PC-3 (cell line): ENCODE results near the gene GTPBP2. TPM values are rescaled to one million over a fixed set of nuclear protein-coding genes. Genes with fewer than 3 reads are reported as not detected.

ENCODE experiments used
- ATAC-seq: fragments of 200-7000 bp; cut with Tn5 transposase; 2 replicates; pipeline ENCODE4 v1.9.1; 2020; ENCODE audit warnings: mild to moderate bottlenecking, moderate library complexity
- BruUV-seq: library from RNA; stranded (reverse); fragments of 400-500 nt; replicated peaks from 2 replicates; lab custom pipeline; 2021; lab: Mats Ljungman, UMichigan
- CTCF ChIA-PET: fragments of 300-600 bp; sonication (Branson Sonifier 250); formaldehyde crosslinking; loops from one replicate; lab custom pipeline; 2022; ENCODE audit warnings: antibody characterized with exemption; lab: Charles Lee
- POLR2A ChIA-PET: fragments of 300-600 bp; sonication (Branson Sonifier 250); formaldehyde crosslinking; loops from one replicate; lab custom pipeline; 2022; ENCODE audit warnings: antibody characterized with exemption; ENCODE audit not compliant: unreplicated experiment; lab: Charles Lee
- DNase-seq: peaks from one replicate; pipeline ENCODE4 v3.0.0-alpha.2; 2015
- H2AFZ ChIP-seq: fragments of 300-600 bp; sonication (generic); 2 replicates; pipeline ENCODE4 v1.6.0; 2016; ENCODE audit warnings: antibody characterized with exemption, low read length
- H3F3A ChIP-seq: fragments of 300-600 bp; sonication (generic); one replicate; pipeline ENCODE4 v1.6.0; 2017; ENCODE audit warnings: antibody characterized with exemption, low read length, control low read depth, mild to moderate bottlenecking; ENCODE audit not compliant: unreplicated experiment
- H3K27ac ChIP-seq: fragments of 300-600 bp; sonication (generic); 2 replicates; pipeline ENCODE4 v1.5.1; 2016; ENCODE audit warnings: mild to moderate bottlenecking, low read length
- H3K27me3 ChIP-seq: fragments of 300-600 bp; sonication (generic); 2 replicates; pipeline ENCODE4 v1.6.1; 2016; ENCODE audit warnings: low read length, mixed read lengths
- H3K36me3 ChIP-seq: fragments of 300-600 bp; sonication (generic); 2 replicates; pipeline ENCODE4 v1.6.1; 2016; ENCODE audit warnings: low read depth, mixed run types, low read length, mixed read lengths
- H3K4me1 ChIP-seq: fragments of 300-600 bp; sonication (generic); 2 replicates; pipeline ENCODE4 v1.5.1; 2016; ENCODE audit warnings: low read length; ENCODE audit not compliant: insufficient read depth
- H3K4me2 ChIP-seq: fragments of 300-600 bp; sonication (generic); 2 replicates; pipeline ENCODE4 v1.6.0; 2016; ENCODE audit warnings: low read length
- H3K4me3 ChIP-seq: fragments of 300-600 bp; sonication (generic); 2 replicates; pipeline ENCODE4 v1.5.1; 2016; ENCODE audit warnings: mild to moderate bottlenecking, low read length, mixed read lengths
- H3K79me2 ChIP-seq: fragments of 300-600 bp; sonication (generic); 2 replicates; pipeline ENCODE4 v1.6.1; 2017; ENCODE audit warnings: low read length, mixed read lengths
- H3K9ac ChIP-seq: fragments of 300-600 bp; sonication (generic); 2 replicates; pipeline ENCODE4 v1.6.0; 2016; ENCODE audit warnings: mild to moderate bottlenecking, low read length
- H3K9me2 ChIP-seq: fragments of 300-600 bp; sonication (generic); replicated peaks from 2 replicates; pipeline ENCODE4 v1.6.1; 2016; ENCODE audit warnings: mixed run types, low read length, mixed read lengths
- H3K9me3 ChIP-seq: fragments of 300-600 bp; sonication (generic); 2 replicates; pipeline ENCODE4 v1.6.1; 2016; ENCODE audit warnings: low read length, mixed read lengths
- H4K20me1 ChIP-seq: fragments of 300-600 bp; sonication (generic); 2 replicates; pipeline ENCODE4 v1.6.1; 2016; ENCODE audit warnings: low read length, mixed read lengths
- EZH2 ChIP-seq: fragments of 300-600 bp; sonication (generic); IDR thresholded peaks from one replicate; pipeline ENCODE4 v1.6.1; 2017; ENCODE audit warnings: antibody characterized with exemption, mild to moderate bottlenecking, low read length; ENCODE audit not compliant: unreplicated experiment
- EZH2phosphoT487 ChIP-seq: fragments of 300-600 bp; sonication (generic); IDR thresholded peaks from 2 replicates; pipeline ENCODE4 v1.6.1; 2018; ENCODE audit warnings: mild to moderate bottlenecking, antibody characterized with exemption, low read length, borderline replicate concordance
- intact Hi-C: fragments of 100-400 bp; cut with micrococcal nuclease; formaldehyde crosslinking; loops from 2 replicates; pipeline ENCODE4 v1.9.0; 2023
- total RNA-seq: library from RNA; depleted of rRNA; stranded (reverse); fragments of >200 nt; gene quantifications from 2 replicates; pipeline ENCODE4 v1.2.3, GENCODE V29; 2014
- TF ChIP-seq, protein P1 (sequence below): fragments of 300-600 bp; sonication (generic); conservative IDR thresholded peaks from 2 replicates; pipeline ENCODE4 v1.5.1; 2017; ENCODE audit warnings: antibody characterized with exemption, low read depth, mild to moderate bottlenecking, low read length

Gene GTPBP2
- total RNA-seq, 1 experiment from 2014 or later: 38.1 TPM

DNA sequence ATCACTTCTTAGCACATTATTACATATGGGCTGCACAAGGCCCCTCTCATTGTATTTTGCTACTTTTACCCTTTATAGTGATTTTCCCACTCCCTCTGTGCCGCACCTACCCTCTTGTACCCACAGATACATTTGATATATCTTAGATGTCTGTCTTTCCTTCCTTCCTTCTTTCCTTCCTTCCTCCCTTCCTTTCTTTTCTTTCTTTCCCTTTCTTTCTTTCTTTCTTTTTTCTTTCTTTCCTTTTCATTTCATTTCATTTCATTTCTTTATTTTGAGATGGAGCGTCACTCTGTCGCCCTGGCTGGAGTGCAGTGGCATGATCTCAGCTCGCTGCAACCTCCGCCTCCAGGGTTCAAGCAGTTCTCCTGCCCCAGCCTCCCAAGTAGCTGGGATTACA, 40.9 kb downstream of the GTPBP2 start:
- Histone ChIP-seq H3K27ac (no peak overlapping the region), H4K20me1 (no peaks in the 10 kb centered on the region), H3K9me3 (no peaks in the 10 kb centered on the region), H3K79me2 (no peaks in the 10 kb centered on the region), H3K9me2 (no peaks in the 10 kb centered on the region), H3K4me2 (no peak overlapping the region), H2AFZ (no peak overlapping the region), H3K36me3 (peaks cover 28% of the 10 kb centered on the region), H3K27me3 (no peaks in the 10 kb centered on the region), H3K4me3 (no peak overlapping the region), H3K4me1 (no peaks in the 10 kb centered on the region), H3K9ac (no peak overlapping the region), H3F3A (no peaks in the 10 kb centered on the region)
- BruUV-seq: no TSS peak
- no peak for ATAC-seq
- no peak for DNase-seq
- ChIA-PET POLR2A (no interaction called here), CTCF (no interaction called here)
- intact Hi-C loops: no loop called here
- no peak for TF ChIP-seq EZH2phosphoT487
- no peak for TF ChIP-seq EZH2
- TF ChIP-seq, protein P1, sequence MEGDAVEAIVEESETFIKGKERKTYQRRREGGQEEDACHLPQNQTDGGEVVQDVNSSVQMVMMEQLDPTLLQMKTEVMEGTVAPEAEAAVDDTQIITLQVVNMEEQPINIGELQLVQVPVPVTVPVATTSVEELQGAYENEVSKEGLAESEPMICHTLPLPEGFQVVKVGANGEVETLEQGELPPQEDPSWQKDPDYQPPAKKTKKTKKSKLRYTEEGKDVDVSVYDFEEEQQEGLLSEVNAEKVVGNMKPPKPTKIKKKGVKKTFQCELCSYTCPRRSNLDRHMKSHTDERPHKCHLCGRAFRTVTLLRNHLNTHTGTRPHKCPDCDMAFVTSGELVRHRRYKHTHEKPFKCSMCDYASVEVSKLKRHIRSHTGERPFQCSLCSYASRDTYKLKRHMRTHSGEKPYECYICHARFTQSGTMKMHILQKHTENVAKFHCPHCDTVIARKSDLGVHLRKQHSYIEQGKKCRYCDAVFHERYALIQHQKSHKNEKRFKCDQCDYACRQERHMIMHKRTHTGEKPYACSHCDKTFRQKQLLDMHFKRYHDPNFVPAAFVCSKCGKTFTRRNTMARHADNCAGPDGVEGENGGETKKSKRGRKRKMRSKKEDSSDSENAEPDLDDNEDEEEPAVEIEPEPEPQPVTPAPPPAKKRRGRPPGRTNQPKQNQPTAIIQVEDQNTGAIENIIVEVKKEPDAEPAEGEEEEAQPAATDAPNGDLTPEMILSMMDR: no peak

DNA sequence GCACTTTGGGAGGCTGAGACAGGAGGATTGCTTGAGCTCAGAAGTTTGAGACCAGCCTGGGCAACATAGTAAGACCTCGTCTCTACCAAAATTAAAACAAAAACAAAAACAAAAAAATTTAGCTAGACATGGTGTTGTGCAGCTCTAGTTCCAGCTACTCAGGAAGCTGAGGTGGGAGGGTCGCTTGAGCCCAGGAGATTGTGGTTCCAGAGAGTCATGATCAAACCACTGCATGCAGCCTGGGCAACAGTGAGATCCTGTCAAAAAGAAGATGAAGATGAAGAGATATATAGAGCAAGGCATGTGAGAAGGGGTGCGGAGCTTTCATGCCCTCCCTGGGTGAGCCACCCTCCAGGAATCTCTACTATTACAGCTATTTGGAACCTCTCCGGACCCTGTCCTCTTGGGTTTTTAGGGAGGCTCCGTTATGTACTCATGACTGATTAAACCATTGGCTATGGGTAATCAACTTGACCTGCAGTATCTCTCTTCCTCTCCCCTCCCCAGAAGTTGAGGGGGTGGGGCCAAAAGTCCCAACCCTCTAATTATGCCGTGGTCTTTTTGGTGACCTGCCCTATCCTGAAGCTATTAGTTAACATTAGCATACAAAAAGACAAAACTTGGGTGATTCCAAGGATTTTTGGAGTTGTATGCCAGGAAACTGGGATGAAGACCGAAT, 44.0 kb downstream of the GTPBP2 start:
- H2AFZ ChIP-seq: no peak overlapping the region
- no peaks in the 10 kb centered on the region for H3K9me3 ChIP-seq
- H3K4me3 ChIP-seq: no peak overlapping the region
- H4K20me1 ChIP-seq: no peaks in the 10 kb centered on the region
- H3K27ac ChIP-seq: no peak overlapping the region
- peaks cover 7% of the 10 kb centered on the region; the same call in 1 of the 2 replicates for H3K79me2 ChIP-seq
- DNase-seq (no peak), ATAC-seq (no peak)
- intact Hi-C loops: no loop called here
- H3K36me3 ChIP-seq: peaks cover 20% of the 10 kb centered on the region; the same call in 1 of the 2 replicates
- no peak overlapping the region for H3K9ac ChIP-seq
- ChIA-PET POLR2A (interaction anchor here (0.6 kb wide), 1 partner anchor 17 kb away, joined by 14 read pairs; no protein-coding TSS in a partner anchor), CTCF (no interaction called here)
- TF ChIP-seq, protein P1: no peak
- TF ChIP-seq EZH2 (no peak), EZH2phosphoT487 (no peak)
- H3K9me2 ChIP-seq: no peaks in the 10 kb centered on the region
- BruUV-seq: no TSS peak
- no peaks in the 10 kb centered on the region for H3K27me3 ChIP-seq
- no peaks in the 10 kb centered on the region for H3F3A ChIP-seq
- no peak overlapping the region for H3K4me2 ChIP-seq
- no peaks in the 10 kb centered on the region for H3K4me1 ChIP-seq

DNA sequence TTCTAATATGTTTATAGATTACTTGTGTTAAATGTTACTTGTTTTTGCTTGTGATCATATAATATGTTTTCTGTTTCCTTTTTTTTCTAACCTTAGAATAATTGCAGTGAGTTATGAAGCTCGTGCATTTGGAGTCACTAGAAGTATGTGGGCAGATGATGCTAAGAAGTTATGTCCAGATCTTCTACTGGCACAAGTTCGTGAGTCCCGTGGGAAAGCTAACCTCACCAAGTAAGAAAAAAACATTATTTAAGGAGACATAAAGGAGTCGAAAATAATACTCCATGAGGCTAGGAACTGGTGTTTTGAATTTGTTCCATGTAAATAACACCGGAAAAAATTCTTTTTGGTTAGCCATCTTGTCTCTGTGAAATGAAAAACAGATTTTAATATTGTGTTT, 46.2 kb downstream of the GTPBP2 start:
- no peaks in the 10 kb centered on the region for H3F3A ChIP-seq
- no TSS peak for BruUV-seq
- no peak overlapping the region for H3K4me3 ChIP-seq
- H3K36me3 ChIP-seq: peaks cover 20% of the 10 kb centered on the region; the same call in 1 of the 2 replicates
- H2AFZ ChIP-seq: no peak overlapping the region
- no peak for TF ChIP-seq EZH2phosphoT487
- TF ChIP-seq EZH2: no peak
- ChIA-PET POLR2A (no interaction called here), CTCF (no interaction called here)
- no peak overlapping the region for H3K9ac ChIP-seq
- ATAC-seq (no peak), DNase-seq (no peak)
- no peaks in the 10 kb centered on the region for H3K9me2 ChIP-seq
- peaks cover 25% of the 10 kb centered on the region for H3K79me2 ChIP-seq
- no peak overlapping the region for H3K27ac ChIP-seq
- no peak overlapping the region for H3K4me2 ChIP-seq
- no peaks in the 10 kb centered on the region for H3K9me3 ChIP-seq
- peaks cover 12% of the 10 kb centered on the region for H3K4me1 ChIP-seq
- intact Hi-C loops: no loop called here
- no peaks in the 10 kb centered on the region for H4K20me1 ChIP-seq
- no peaks in the 10 kb centered on the region for H3K27me3 ChIP-seq
